ENCODE measurements around the gene TMEM168. TPM values are rescaled to one million over a fixed set of nuclear protein-coding genes. Genes with fewer than 3 reads are reported as not detected.

The TMEM168 gene
- total and polyA plus RNA-seq, 12 donors, result 5.1 to 32.0 (median 20.7) TPM

DNA sequence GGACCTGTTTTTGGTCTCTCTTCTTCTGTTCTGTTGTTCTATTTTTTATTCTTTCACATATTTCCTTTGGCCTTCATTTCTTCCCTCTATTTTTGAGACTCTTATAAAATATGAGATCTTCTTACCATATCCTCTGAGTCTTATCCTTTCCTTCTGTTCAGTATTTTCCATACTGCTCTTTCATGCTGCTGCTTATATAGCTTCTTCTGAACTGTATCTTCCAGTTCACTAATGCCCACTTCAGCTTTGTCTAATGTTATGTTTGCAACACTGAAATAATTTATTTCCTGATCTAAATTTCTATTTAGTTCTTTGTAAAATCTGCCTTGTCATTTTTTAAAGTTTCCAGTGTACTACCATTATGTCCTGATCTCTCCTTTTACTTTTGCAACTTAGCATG is 12.8 kb downstream of the TMEM168 start:
- Histone ChIP-seq H3K9me3 (replicated peaks in 1 of 3) (no peaks in the 10 kb centered on the region), H3K27me3 (no peaks in the 10 kb centered on the region), H3K36me3 (replicated peaks in 1 of 2) (no peaks in the 10 kb centered on the region), H3K4me3 (no peak overlapping the region), H3K27ac (no peak overlapping the region), H3K4me1 (replicated peaks in 1 of 2) (no peaks in the 10 kb centered on the region)
- TF ChIP-seq, protein P1, sequence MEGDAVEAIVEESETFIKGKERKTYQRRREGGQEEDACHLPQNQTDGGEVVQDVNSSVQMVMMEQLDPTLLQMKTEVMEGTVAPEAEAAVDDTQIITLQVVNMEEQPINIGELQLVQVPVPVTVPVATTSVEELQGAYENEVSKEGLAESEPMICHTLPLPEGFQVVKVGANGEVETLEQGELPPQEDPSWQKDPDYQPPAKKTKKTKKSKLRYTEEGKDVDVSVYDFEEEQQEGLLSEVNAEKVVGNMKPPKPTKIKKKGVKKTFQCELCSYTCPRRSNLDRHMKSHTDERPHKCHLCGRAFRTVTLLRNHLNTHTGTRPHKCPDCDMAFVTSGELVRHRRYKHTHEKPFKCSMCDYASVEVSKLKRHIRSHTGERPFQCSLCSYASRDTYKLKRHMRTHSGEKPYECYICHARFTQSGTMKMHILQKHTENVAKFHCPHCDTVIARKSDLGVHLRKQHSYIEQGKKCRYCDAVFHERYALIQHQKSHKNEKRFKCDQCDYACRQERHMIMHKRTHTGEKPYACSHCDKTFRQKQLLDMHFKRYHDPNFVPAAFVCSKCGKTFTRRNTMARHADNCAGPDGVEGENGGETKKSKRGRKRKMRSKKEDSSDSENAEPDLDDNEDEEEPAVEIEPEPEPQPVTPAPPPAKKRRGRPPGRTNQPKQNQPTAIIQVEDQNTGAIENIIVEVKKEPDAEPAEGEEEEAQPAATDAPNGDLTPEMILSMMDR (IDR thresholded peaks at IDR 0.05), result no peak
- no peak for TF ChIP-seq POLR2A (IDR thresholded peaks at IDR 0.05)
- no peak for DNase-seq
- intact Hi-C loops (cut with DNase I), result no loop called here

DNA sequence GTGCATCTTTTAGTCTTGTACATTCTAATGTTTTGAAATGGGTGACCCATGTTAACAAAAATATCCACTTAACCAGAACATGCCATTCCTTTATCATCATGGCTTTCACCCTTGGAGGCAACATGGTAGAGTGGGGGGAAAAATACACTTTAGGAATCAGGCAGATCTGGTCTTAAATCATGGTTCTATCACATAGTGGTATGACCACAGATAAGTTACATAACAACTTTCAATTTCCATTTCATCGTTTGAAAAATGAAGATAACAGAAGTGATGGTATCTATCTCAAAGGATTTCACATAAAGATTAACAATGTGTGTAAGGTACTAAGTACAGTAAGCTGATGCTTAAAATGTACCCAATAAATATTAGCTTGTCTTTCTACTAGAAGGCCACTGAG is 19.0 kb downstream of the TMEM168 start:
- intact Hi-C loops (cut with DNase I), result no loop called here
- H3K4me3 ChIP-seq, result no peak overlapping the region
- 70 to 88% (median 76%) methylated on average over 1 of the region's 1 CpG for WGBS, 4 donors
- TF ChIP-seq, protein P1 (IDR thresholded peaks at IDR 0.05), result no peak
- TF ChIP-seq POLR2A (IDR thresholded peaks at IDR 0.05), result no peak
- H3K4me1 ChIP-seq (replicated peaks in 1 of 2), result no peaks in the 10 kb centered on the region
- no peak overlapping the region for H3K27ac ChIP-seq
- H3K27me3 ChIP-seq, result no peaks in the 10 kb centered on the region
- no peaks in the 10 kb centered on the region for H3K36me3 ChIP-seq (replicated peaks in 1 of 2)
- DNase-seq, result no peak
- no peaks in the 10 kb centered on the region for H3K9me3 ChIP-seq (replicated peaks in 1 of 3)

DNA sequence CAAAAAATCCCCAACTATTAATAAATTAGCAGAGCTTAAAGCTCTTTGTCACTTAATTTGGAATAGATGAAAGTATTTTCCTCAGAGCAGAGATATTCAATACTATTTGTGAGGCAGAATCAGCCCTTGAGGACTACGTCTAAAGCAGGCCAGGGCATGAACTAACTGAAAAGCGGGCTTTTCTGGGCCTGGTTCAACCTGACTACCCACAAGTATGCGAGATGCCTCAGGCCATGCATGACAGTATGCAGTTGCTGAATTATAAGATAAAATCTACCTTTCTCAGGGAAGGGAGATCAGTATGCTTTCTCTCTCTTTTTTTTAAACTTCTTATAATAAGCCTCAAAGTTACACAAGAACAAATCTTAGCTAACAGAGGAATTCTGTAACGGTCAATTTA is 20.1 kb downstream of the TMEM168 start:
- intact Hi-C loops (cut with DNase I), result no loop called here
- 96 to 98% (median 97%) methylated on average over 4 of the region's 4 CpGs for WGBS, 4 donors
- no peaks in the 10 kb centered on the region for H3K4me1 ChIP-seq (replicated peaks in 1 of 2)
- no peak overlapping the region for H3K27ac ChIP-seq
- no peak overlapping the region for H3K4me3 ChIP-seq
- H3K27me3 ChIP-seq, result no peaks in the 10 kb centered on the region
- TF ChIP-seq, protein P1 (IDR thresholded peaks at IDR 0.05), result no peak
- TF ChIP-seq POLR2A (IDR thresholded peaks at IDR 0.05), result no peak
- no peaks in the 10 kb centered on the region for H3K9me3 ChIP-seq (replicated peaks in 1 of 3)
- no peak for DNase-seq
- H3K36me3 ChIP-seq (replicated peaks in 1 of 2), result no peaks in the 10 kb centered on the region

DNA sequence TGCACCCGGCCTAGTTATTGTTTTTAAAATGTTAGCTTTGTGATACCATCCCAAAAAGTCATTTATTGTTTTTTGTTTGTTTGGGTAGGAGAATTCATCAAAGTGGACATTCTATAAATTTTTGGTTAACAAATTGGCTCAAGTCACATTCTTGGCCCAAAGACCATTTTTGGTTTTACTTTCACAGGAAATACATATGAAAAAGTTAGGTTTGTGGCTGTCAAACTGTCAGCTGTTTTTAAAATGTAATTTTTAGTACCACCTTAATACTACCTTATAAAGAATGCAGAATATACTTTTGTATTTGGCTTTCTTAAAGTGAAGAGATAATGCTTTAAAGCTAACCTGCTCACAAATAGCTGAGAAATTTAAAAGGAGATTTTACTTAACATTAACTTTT is 25.1 kb downstream of the TMEM168 start:
- H3K27me3 ChIP-seq, result no peaks in the 10 kb centered on the region

More for the DNA sequence above, 25.1 kb downstream of the TMEM168 start:
- WGBS, 4 donors, result 88 to 100% (median 93%) methylated on average over 1 of the region's 1 CpG
- Histone ChIP-seq H3K4me3 (no peak overlapping the region), H3K27ac (no peak overlapping the region), H3K9me3 (replicated peaks in 1 of 3) (no peaks in the 10 kb centered on the region), H3K36me3 (replicated peaks in 1 of 2) (no peaks in the 10 kb centered on the region), H3K4me1 (replicated peaks in 1 of 2) (no peaks in the 10 kb centered on the region)
- intact Hi-C loops (cut with DNase I), result no loop called here
- DNase-seq, result no peak
- TF ChIP-seq POLR2A (IDR thresholded peaks at IDR 0.05), result no peak
- TF ChIP-seq, protein P1 (IDR thresholded peaks at IDR 0.05), result no peak
